ENCODE measurements around the gene PPFIA3.
"Not testable (repeated sequence)": the region's sequence is repeated elsewhere in the genome, so short reads cannot be mapped to it uniquely, and the experiment has no call there.

Gene PPFIA3

GRCh38 chr19:49119411-49120324, at the start of gene PPFIA3:
Gene PPFIA3 (plus strand): TSS chr19:49119544. CDS start chr19:49127874, 8,330 bp downstream.
- peak within 1 kb of the TSS; percentile 69 for H3K4me3 ChIP-seq (ENCODE audit: low read length)
- TF ChIP-seq, protein P1, sequence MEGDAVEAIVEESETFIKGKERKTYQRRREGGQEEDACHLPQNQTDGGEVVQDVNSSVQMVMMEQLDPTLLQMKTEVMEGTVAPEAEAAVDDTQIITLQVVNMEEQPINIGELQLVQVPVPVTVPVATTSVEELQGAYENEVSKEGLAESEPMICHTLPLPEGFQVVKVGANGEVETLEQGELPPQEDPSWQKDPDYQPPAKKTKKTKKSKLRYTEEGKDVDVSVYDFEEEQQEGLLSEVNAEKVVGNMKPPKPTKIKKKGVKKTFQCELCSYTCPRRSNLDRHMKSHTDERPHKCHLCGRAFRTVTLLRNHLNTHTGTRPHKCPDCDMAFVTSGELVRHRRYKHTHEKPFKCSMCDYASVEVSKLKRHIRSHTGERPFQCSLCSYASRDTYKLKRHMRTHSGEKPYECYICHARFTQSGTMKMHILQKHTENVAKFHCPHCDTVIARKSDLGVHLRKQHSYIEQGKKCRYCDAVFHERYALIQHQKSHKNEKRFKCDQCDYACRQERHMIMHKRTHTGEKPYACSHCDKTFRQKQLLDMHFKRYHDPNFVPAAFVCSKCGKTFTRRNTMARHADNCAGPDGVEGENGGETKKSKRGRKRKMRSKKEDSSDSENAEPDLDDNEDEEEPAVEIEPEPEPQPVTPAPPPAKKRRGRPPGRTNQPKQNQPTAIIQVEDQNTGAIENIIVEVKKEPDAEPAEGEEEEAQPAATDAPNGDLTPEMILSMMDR (conservative IDR thresholded peaks at IDR 0.05; ENCODE audit: low read depth, low read length): no peak
- DNase-seq (ENCODE audit: low read depth): no peak

- TF ChIP-seq, protein P1 (conservative IDR thresholded peaks at IDR 0.05; ENCODE audit: low read depth, low read length): no peak
- H3K4me3 ChIP-seq (ENCODE audit: low read length): no peak overlapping the region
- no peak for DNase-seq (ENCODE audit: low read depth)
Observed at GRCh38 chr19:49070416-49070815, 48.9 kb upstream of the PPFIA3 start.

- H3K4me3 ChIP-seq (ENCODE audit: low read length): no peak overlapping the region
- no peak for DNase-seq (ENCODE audit: low read depth)
Observed at GRCh38 chr19:49071860-49072547, 47.3 kb upstream of the PPFIA3 start.

DNA sequence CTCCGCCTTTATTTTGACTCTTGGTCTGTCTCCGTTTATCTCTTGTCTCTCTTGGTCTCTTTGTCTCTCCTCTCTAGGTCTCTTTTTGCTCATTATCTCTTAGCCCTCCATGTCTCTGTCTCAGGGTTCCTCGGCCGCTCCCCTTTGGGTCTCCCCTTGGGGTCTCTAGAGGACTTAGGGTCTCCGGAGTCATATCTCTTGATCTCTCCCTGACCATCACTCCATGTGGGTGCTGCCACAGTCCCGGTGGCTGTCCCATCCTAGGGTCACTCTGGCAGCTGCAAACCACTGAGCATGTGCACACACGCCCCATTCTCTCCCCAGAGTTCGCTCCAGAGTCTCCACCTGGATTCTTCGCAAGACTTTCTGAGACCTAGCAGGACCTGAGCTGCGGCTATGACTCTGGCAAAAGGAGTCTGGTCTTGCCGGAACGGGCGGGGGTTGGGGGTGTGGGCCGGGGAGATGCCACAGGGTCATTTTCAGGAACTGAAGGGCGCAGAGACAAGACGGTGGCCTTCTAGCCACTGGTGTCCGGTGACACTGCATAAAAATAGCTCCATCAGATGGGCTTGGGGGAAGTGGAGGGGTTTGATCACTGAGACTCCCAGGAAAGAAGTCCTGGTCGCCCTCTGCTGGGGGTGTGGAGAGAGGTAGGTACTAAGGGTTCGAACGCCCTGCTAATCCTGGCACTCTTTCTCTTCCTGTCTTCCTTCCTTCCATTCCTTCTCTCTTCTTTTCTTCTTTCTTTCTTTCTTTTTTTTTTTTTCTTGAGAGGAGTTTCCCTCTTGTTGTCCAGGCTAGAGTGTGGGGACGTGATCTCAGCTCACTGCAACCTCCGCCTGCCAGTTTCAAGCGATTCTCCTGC, 45.6 kb upstream of the PPFIA3 start:
- DNase-seq (ENCODE audit: low read depth): no peak
- H3K4me3 ChIP-seq (ENCODE audit: low read length): no peak overlapping the region
- TF ChIP-seq, protein P1 (conservative IDR thresholded peaks at IDR 0.05; ENCODE audit: low read depth, low read length): peak; percentile 45

More at GRCh38 chr19:49071860-49072547, 47.3 kb upstream of the PPFIA3 start:
- TF ChIP-seq, protein P1 (conservative IDR thresholded peaks at IDR 0.05; ENCODE audit: low read depth, low read length): no peak

DNA sequence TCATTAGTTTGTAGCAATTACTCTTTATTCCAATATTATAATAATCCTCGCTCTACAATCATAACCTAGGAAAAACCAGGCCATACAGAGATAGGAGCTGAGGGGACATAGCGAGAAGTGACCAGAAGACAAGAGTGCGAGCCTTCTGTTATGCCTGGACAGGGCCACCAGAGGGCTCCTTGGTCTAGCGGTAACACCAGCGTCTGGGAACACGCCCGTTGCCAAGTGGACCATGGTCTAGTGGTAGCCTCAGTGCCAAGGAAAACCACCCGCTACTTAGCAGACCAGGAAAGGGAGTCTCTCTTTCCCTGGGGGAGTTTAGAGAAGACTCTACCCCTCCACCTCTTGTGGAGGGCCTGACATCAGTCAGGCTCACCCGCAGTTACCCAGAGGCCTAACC, 44.5 kb upstream of the PPFIA3 start:
- DNase-seq (ENCODE audit: low read depth); H3K4me3 ChIP-seq (ENCODE audit: low read length): not testable (repeated sequence)
- TF ChIP-seq, protein P1 (conservative IDR thresholded peaks at IDR 0.05; ENCODE audit: low read depth, low read length): peak; percentile 66

GRCh38 chr19:49080392-49080791, 39.0 kb upstream of the PPFIA3 start:
- DNase-seq (ENCODE audit: low read depth): no peak
- no peak overlapping the region for H3K4me3 ChIP-seq (ENCODE audit: low read length)
- TF ChIP-seq, protein P1 (conservative IDR thresholded peaks at IDR 0.05; ENCODE audit: low read depth, low read length): no peak
